IPS DF 6.9 (cell line): Measurements from ENCODE around the gene CSNK1D.
A peak's percentile ranks its signal among the peaks of the same experiment; 100 is the strongest.

Experiments used
- DNase-seq: peaks from one replicate; pipeline ENCODE4 v3.0.0-alpha.2; 2013; ENCODE audit warnings: low read depth, low spot score
- H3K27ac ChIP-seq: one replicate; pipeline ENCODE4 v1.5.1; 2013; ENCODE audit warnings: low read length, control low read depth
- H3K27me3 ChIP-seq: 2 replicates; pipeline ENCODE4 v1.6.1; 2013; ENCODE audit warnings: mild to moderate bottlenecking, low read length; ENCODE audit not compliant: control insufficient read depth, insufficient read depth
- H3K36me3 ChIP-seq: 2 replicates; pipeline ENCODE4 v1.6.1; 2013; ENCODE audit warnings: low read length; ENCODE audit not compliant: control insufficient read depth, insufficient read depth
- H3K4me1 ChIP-seq: 2 replicates; pipeline ENCODE4 v1.6.1; 2013; ENCODE audit warnings: low read length; ENCODE audit not compliant: control insufficient read depth, insufficient read depth
- H3K4me3 ChIP-seq: 2 replicates; pipeline ENCODE4 v1.5.1; 2013; ENCODE audit warnings: mild to moderate bottlenecking, low read length
- H3K9me3 ChIP-seq: 2 replicates; pipeline ENCODE4 v1.6.1; 2013; ENCODE audit warnings: low read length, inconsistent platforms; ENCODE audit not compliant: control insufficient read depth, insufficient read depth
- WGBS: extraction: QIAGEN DNeasy Blood & Tissue Kit; methylation state at CpG from one replicate; pipeline ENCODE4 v1.1.7; 2013; ENCODE audit warnings: mixed read lengths, missing lambda C conversion rate; ENCODE audit not compliant: insufficient read length, insufficient coverage; 5-methylcytosine and 5-hydroxymethylcytosine counted together

CSNK1D gene

DNA sequence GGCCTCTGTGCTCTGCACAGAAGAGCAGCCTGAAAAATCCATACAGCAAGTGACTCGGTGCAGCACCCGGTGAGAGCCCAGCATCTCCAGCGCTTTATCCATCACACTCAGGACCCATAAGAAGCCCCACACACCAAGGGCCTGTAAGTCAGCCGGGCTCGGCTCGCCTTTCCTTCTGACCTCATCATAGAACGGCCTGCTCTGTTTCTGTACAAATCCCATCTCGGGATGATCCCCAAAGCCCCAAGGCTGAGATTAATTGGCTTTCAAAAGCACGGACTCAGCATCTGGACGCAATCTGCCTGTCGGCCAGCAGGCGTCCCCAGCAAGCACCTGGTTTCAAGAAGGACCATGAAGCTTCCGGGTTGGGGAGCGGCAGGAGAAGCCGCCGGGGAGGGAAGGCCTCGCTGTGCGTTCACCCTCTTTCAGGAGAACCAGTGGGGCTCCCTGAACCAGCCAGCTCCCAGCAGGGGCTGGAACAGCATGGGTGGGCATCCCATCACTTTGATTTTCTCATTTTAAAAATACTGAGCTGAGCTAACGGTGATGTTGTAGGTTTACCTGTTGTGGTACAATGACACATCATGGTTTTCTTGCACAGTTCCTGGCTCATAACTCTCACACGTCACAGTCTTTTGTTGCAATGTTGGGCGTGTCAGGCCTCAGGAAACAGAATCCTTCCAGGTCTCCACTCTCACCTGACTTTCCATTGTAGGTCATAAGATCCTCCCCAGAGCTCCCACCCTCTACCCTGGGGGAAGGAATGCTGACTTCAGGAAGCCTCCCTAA, 67.6 kb downstream of the CSNK1D start:
- H3K27ac ChIP-seq: no peak overlapping the region
- no peaks in the 10 kb centered on the region for H3K9me3 ChIP-seq
- H3K4me1 ChIP-seq: no peaks in the 10 kb centered on the region; the same call in 1 of the 2 replicates
- H3K36me3 ChIP-seq: no peaks in the 10 kb centered on the region
- DNase-seq: peak; percentile 60
- no CpG with 5 or more reads among the region's 21 CpGs for WGBS
- H3K4me3 ChIP-seq: no peak overlapping the region
- no peaks in the 10 kb centered on the region for H3K27me3 ChIP-seq

DNA sequence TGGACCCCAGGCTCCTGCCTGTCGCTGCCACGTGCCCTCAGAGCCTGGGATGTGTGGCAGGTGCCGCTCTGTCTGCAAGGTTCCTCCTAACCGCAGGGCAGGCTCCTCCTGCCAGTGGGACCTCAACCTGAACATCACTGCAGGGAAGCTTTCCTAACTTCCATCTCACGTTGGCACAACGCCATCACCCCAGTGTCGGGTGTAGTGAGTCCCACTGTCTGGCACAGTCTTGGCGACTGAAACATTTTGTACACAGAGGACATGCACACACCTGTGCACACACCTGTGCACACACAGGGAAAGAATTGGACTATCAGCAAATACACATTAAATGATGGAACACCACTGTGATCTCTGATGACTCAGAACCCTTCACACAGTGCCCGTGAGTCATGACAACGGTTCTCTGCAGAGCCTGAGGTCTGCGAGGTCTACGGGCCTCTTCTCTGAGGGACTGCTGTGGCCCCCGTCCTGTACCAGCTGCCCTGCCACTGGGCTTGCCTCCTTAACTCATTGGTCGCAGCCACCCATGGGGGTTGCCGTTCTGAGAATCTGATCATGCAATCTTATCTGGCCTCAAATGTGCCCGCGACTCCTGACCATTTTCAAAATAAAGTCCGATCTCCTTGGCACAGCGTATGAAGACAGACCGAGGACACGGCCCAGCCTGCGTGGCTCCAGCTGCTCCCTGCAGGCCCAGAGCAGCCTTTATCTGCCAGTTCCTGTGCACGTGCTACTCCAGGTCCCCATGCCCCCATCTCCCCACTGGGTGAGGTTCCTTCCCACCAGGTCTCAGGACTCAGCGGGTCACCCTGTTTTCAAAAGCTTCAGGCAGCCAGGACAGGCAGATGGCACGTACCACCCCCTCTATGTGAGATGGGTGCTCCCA, 68.4 kb downstream of the CSNK1D start:
- Histone ChIP-seq H3K27me3 (no peaks in the 10 kb centered on the region), H3K36me3 (no peaks in the 10 kb centered on the region), H3K27ac (no peak overlapping the region), H3K9me3 (no peaks in the 10 kb centered on the region), H3K4me3 (no peak overlapping the region), H3K4me1 (no peaks in the 10 kb centered on the region; the same call in 1 of the 2 replicates)
- no peak for DNase-seq
- WGBS: no CpG with 5 or more reads among the region's 25 CpGs

DNA sequence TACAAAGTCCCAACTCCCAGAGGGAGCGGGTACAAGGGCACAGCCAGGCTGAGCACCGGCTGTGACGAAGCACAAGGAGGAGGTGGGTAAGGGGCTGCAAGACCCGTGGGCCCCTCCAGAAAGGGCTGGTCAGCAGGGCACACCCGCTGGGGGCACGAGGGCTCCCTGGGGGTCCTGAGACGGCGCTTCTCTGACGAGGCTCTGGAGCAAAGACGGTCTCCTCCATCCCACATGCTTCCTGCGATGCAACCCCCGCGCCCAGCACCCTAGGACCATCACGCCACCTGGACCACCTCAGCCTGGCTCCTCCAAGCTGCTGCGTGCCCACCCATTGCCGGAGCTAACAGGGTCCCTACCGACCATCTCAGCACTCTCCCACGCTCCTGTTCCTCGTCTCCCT, 69.6 kb downstream of the CSNK1D start:
- DNase-seq: no peak
- Histone ChIP-seq H3K4me3 (no peak overlapping the region), H3K27me3 (no peaks in the 10 kb centered on the region), H3K27ac (no peak overlapping the region), H3K4me1 (no peaks in the 10 kb centered on the region; the same call in 1 of the 2 replicates), H3K9me3 (no peaks in the 10 kb centered on the region), H3K36me3 (no peaks in the 10 kb centered on the region)
- WGBS: no CpG with 5 or more reads among the region's 19 CpGs

DNA sequence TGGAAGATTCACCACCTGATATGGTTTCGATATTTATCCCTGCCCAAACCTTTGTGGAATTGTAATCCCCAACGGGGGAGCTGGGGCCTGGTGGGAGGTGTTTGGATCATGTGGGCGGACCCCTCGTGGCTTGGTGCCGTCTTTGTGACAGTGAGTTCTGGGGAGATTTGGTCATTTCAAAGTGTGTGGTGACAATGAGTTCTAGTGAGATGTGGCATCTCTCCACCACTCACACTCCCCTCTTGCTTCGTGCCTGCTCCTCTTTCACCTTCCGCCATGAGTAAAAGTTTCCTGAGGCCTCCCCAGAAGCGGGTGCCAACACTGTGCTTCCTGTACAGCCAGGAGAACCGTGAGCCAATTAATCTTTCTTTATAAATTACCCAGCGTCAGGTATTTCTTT, 70.5 kb downstream of the CSNK1D start:
- H3K36me3 ChIP-seq: no peaks in the 10 kb centered on the region
- no peaks in the 10 kb centered on the region; the same call in 1 of the 2 replicates for H3K4me1 ChIP-seq
- WGBS: no CpG with 5 or more reads among the region's 10 CpGs
- H3K9me3 ChIP-seq: no peaks in the 10 kb centered on the region
- no peak overlapping the region for H3K4me3 ChIP-seq
- no peak for DNase-seq
- H3K27ac ChIP-seq: no peak overlapping the region
- no peaks in the 10 kb centered on the region for H3K27me3 ChIP-seq

DNA sequence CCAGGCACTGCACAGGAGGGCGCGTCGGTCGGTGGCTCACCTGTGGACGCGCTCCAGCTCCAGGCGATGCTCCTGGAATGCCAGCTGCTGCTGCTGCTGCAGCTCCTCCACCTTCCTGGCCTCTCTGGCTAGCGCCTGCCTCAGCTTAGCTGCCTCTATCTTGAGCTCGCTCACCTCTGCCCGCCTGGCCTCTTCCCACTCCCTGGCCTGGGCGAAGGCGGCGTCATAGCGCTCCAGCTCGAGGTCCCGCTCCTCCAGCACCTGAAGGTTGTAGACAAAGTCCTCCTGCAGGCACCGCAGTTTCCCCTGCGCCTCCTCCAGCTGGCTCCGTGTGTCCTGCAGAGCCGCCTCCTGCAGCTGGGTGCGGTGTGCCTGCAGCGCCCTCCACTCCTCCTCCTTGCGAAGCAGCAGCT, 72.0 kb downstream of the CSNK1D start:
- Histone ChIP-seq H3K27ac (no peak overlapping the region), H3K36me3 (peaks cover under 1% of the 10 kb centered on the region; the same call in 1 of the 2 replicates), H3K4me3 (no peak overlapping the region), H3K4me1 (no peaks in the 10 kb centered on the region; the same call in 1 of the 2 replicates), H3K27me3 (no peaks in the 10 kb centered on the region), H3K9me3 (no peaks in the 10 kb centered on the region)
- no CpG with 5 or more reads among the region's 23 CpGs for WGBS
- DNase-seq: no peak

DNA sequence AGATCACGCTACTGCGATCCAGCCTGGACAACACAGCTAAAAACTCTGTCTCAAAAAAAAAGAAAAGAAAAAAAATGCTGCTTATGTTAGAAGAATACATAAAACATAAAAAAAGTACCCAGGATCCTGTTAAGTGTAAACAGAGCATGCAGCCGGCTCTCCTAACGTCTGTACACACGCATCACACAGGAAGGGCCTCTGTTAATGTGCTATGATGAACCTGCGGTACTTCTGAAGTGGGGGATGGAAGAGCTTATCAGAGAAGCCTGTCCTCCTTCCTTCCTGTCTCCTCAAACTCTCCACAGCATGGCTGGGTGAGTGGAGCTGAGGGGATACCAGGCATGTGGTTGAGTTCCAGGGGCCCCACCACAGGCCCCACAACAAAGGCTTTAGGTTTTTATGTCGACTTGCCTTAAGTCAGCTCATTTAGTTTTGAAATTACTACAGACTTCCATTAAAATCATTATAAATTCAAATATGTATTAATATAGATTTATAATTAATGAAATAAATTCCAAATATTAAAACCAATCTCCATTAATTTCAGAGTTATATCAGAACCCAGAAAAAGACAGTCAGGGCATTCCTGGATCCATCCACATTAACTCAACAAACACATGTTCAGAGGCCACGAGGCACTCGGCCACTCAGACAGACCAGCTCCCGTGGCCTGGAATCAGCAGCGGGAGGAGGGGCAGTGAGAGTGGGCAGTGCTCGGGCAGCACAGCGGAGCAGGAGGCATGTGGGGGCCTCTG, 72.6 kb downstream of the CSNK1D start:
- no peak overlapping the region for H3K27ac ChIP-seq
- H3K4me3 ChIP-seq: no peak overlapping the region
- no peaks in the 10 kb centered on the region for H3K27me3 ChIP-seq
- H3K9me3 ChIP-seq: no peaks in the 10 kb centered on the region
- peaks cover 3% of the 10 kb centered on the region; the same call in 1 of the 2 replicates for H3K36me3 ChIP-seq
- H3K4me1 ChIP-seq: no peaks in the 10 kb centered on the region; the same call in 1 of the 2 replicates
- no CpG with 5 or more reads among the region's 13 CpGs for WGBS
- no peak for DNase-seq

DNA sequence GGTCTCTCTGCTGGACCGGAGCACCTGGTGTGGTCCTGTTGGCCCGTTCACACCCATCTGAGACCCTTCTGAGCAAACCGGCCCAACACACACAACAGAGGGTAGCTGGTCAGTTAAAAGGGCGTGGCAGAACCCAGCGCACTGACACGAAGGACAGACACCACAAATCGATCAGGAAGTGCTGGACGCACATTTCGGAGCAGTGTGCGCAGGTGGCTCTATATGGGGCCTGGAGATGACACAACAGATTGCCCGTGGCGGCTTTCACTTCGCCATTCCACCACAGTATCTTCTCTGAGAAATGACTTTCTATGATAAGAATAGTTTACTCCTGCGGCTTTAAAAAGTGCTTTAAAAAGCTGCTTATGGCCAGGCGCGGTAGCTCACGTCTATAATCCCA, 73.4 kb downstream of the CSNK1D start:
- WGBS: no CpG with 5 or more reads among the region's 17 CpGs

DNA sequence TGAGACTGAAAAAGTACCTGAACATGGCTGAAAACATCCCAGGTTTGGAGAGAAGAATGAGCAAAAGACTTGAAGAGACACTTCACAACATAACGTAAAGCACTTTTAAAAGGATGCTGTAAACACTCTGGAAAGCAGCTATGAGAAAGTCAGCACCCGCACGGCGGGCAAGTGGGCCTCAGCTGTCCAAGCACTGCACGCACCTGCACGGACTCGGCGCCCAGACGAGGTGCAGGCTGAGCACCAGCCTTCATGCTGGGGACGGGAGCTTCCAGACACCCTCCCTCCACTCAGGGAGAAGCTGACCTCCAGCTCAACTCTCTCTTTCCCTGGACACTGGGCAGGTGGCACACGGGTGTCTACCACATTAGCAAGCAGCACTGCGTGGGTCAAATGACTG, 74.0 kb downstream of the CSNK1D start:
- WGBS: no CpG with 5 or more reads among the region's 12 CpGs
- Histone ChIP-seq H3K4me1 (no peaks in the 10 kb centered on the region; the same call in 1 of the 2 replicates), H3K9me3 (no peaks in the 10 kb centered on the region), H3K36me3 (peaks cover 3% of the 10 kb centered on the region; the same call in 1 of the 2 replicates), H3K27me3 (no peaks in the 10 kb centered on the region), H3K27ac (no peak overlapping the region), H3K4me3 (no peak overlapping the region)
- no peak for DNase-seq

More for the DNA sequence above, 73.4 kb downstream of the CSNK1D start:
- Histone ChIP-seq H3K4me3 (no peak overlapping the region), H3K27me3 (no peaks in the 10 kb centered on the region), H3K36me3 (peaks cover 3% of the 10 kb centered on the region; the same call in 1 of the 2 replicates), H3K9me3 (no peaks in the 10 kb centered on the region), H3K27ac (no peak overlapping the region), H3K4me1 (no peaks in the 10 kb centered on the region; the same call in 1 of the 2 replicates)
- DNase-seq: no peak

DNA sequence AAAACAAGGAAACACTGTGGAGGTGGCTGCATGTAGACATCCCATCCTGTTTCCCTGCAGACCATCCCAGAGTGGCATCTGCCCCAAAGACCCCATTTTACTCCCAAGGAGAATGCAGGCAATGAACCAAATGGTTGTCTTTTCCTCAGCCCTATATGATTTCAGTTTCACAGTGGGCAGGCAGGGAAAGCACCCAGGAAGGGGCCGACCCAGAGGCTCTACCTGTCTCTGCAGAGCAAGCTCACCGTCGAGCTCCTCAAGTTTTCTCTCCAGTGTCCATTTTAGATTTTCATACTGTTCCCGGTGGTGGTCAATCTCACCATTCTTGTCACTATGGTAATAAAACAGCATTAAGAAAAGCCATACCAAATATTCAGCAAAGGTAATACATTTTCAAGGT, 75.4 kb downstream of the CSNK1D start:
- H3K4me3 ChIP-seq: no peak overlapping the region
- H3K27ac ChIP-seq: no peak overlapping the region
- WGBS: no CpG with 5 or more reads among the region's 4 CpGs
- H3K9me3 ChIP-seq: no peaks in the 10 kb centered on the region
- no peak for DNase-seq
- H3K27me3 ChIP-seq: no peaks in the 10 kb centered on the region
- peaks cover 6% of the 10 kb centered on the region; the same call in 1 of the 2 replicates for H3K36me3 ChIP-seq
- no peaks in the 10 kb centered on the region; the same call in 1 of the 2 replicates for H3K4me1 ChIP-seq
